ENCODE measurements around the gene TNRC6C.

The TNRC6C gene

DNA sequence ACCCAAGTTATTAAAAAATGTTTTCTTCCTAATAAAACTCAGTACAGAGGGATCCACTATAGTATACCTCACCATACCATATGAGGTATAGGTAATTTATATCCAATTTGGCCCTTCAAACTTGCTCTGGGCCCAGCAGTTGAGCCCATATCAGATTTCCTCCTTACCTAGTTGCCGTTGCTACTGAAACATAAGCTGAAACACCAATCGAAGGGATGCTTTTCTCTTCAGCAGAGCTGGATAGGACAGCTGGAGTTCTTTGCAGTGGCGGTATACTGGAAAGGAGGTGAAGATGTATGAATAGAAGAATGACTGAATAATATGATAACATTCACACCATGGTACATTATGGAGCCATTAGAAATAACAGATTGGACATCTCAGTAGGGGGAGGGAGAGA lies 42.7 kb downstream of the TNRC6C start:
- WGBS, 2 experiments (ENCODE audit: insufficient coverage in 2 of 2): 100% methylated on average over 1 of the region's 3 CpGs
- H3K4me3 ChIP-seq (ENCODE audit: extremely low read depth, insufficient read depth, low read length, poor library complexity, severe bottlenecking): no peak overlapping the region
- H3K36me3 ChIP-seq (ENCODE audit: control insufficient read depth, insufficient read depth, low read length): no peaks in the 10 kb centered on the region
- H3K27ac ChIP-seq (ENCODE audit: low read depth, low read length, severe bottlenecking): no peak overlapping the region
- peaks cover 14% of the 10 kb centered on the region for H3K4me1 ChIP-seq (ENCODE audit: control insufficient read depth, insufficient read depth, low read length, poor library complexity, severe bottlenecking)
- no peaks in the 10 kb centered on the region for H3K9me3 ChIP-seq (ENCODE audit: control insufficient read depth, low read length)

DNA sequence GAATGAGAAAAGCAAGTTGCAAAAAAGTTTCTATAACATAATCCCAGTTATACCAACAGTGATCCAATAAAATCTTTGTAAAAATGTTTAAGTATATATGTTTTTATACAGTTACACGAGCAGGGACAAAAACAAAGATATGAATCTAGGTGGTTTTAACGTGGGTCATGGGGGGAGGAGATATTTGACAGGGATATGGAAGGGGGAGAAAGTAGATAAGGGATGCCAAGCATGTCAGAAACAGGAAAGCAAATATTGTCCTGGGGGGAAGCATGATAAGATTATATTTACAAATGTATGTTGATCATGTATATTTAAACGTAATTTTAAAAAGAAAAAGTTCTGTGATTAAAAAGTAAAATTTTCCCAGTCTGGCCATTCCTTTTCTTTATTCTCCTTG lies 43.1 kb downstream of the TNRC6C start:
- WGBS, 2 experiments (ENCODE audit: insufficient coverage in 2 of 2): 71 to 93% methylated on average over 2 of the region's 3 CpGs
- no peaks in the 10 kb centered on the region for H3K36me3 ChIP-seq (ENCODE audit: control insufficient read depth, insufficient read depth, low read length)
- H3K4me3 ChIP-seq (ENCODE audit: extremely low read depth, insufficient read depth, low read length, poor library complexity, severe bottlenecking): no peak overlapping the region
- H3K9me3 ChIP-seq (ENCODE audit: control insufficient read depth, low read length): no peaks in the 10 kb centered on the region
- no peak overlapping the region for H3K27ac ChIP-seq (ENCODE audit: low read depth, low read length, severe bottlenecking)
- peaks cover 14% of the 10 kb centered on the region for H3K4me1 ChIP-seq (ENCODE audit: control insufficient read depth, insufficient read depth, low read length, poor library complexity, severe bottlenecking)

DNA sequence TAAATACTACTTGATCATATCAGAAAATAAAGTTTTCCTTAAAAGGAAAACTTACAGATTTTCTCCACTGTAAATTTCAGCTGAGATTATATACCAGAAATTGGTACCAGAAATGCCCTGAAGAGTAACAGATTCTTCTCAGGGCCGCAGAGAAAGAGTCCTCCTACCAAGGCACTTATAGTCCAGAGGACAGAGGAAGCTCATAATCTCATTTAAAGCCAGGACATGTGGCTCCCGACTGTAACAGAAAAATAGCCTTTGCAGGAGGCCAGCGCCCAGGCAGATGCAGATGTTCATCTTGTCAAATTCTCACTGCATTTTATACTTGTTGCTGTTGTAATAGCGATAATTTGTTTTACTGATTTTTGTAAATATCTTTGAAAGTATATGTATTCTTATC lies 43.7 kb downstream of the TNRC6C start:
- H3K27ac ChIP-seq (ENCODE audit: low read depth, low read length, severe bottlenecking): no peak overlapping the region
- H3K9me3 ChIP-seq (ENCODE audit: control insufficient read depth, low read length): no peaks in the 10 kb centered on the region
- H3K4me3 ChIP-seq (ENCODE audit: extremely low read depth, insufficient read depth, low read length, poor library complexity, severe bottlenecking): no peak overlapping the region
- H3K4me1 ChIP-seq (ENCODE audit: control insufficient read depth, insufficient read depth, low read length, poor library complexity, severe bottlenecking): peaks cover 14% of the 10 kb centered on the region
- H3K36me3 ChIP-seq (ENCODE audit: control insufficient read depth, insufficient read depth, low read length): no peaks in the 10 kb centered on the region
- 75 to 100% methylated on average over 1 to 2 of the region's 4 CpGs for WGBS, 2 experiments (ENCODE audit: insufficient coverage in 2 of 2)

DNA sequence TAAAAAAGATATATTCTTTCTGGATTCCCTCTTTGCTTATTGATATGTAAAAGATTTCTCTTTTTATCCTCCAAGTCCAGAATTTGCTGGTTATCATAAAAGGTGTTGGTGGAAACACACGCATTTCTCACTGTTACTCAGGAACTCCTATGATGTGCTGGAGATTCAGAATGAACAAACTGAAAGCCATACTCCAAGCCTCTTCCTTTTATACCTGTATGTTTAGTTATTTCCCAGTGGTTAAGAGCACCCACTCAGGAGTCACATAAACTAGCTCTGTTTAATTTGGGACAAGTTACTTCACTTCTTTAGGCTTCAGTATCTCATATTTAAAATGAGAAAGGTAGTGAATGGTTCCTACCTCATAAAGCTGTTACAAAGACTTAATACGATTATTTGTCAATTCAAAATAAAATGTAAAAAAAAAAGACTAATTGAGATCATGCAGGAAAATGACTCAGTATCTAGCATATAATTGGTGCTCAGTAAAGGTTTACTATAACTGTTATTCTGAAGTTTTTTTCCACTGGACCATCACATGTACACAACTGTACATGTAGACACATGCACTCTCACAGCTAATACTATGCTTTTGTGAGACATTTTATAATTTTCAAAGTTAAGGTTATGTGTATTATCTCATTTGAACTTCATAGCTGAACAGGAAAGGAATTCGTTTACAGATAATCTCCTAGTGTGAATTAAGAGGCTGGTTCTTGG lies 47.1 kb downstream of the TNRC6C start:
- H3K36me3 ChIP-seq (ENCODE audit: control insufficient read depth, insufficient read depth, low read length): no peaks in the 10 kb centered on the region
- H3K9me3 ChIP-seq (ENCODE audit: control insufficient read depth, low read length): no peaks in the 10 kb centered on the region
- WGBS, 2 experiments (ENCODE audit: insufficient coverage in 2 of 2): 67 to 89% methylated on average over 1 of the region's 3 CpGs
- no peak overlapping the region for H3K27ac ChIP-seq (ENCODE audit: low read depth, low read length, severe bottlenecking)
- no peak overlapping the region for H3K4me3 ChIP-seq (ENCODE audit: extremely low read depth, insufficient read depth, low read length, poor library complexity, severe bottlenecking)
- peaks cover 8% of the 10 kb centered on the region for H3K4me1 ChIP-seq (ENCODE audit: control insufficient read depth, insufficient read depth, low read length, poor library complexity, severe bottlenecking)

DNA sequence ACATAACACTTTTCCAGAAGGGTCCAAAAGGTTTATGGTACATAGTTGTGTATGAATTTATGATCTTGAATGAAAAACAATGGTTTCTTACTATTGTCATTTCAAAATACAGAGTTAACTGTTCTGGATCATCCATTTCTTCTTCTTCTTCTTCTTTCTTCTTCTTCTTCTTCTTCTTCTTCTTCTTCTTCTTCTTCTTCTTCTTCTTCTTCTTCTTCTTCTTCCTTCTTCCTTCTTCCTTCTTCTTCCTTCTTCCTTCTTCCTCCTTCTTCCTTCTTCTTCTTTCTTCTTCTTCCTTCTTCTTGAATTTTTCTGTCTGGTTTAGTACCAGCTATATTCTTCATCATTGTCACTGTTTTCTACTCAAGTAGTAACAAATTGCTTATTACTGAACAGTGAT lies 47.8 kb downstream of the TNRC6C start:
- Histone ChIP-seq H3K27ac (ENCODE audit: low read depth, low read length, severe bottlenecking) (no peak overlapping the region), H3K36me3 (ENCODE audit: control insufficient read depth, insufficient read depth, low read length) (no peaks in the 10 kb centered on the region), H3K9me3 (ENCODE audit: control insufficient read depth, low read length) (no peaks in the 10 kb centered on the region), H3K4me3 (ENCODE audit: extremely low read depth, insufficient read depth, low read length, poor library complexity, severe bottlenecking) (no peak overlapping the region), H3K4me1 (ENCODE audit: control insufficient read depth, insufficient read depth, low read length, poor library complexity, severe bottlenecking) (peaks cover under 1% of the 10 kb centered on the region)

DNA sequence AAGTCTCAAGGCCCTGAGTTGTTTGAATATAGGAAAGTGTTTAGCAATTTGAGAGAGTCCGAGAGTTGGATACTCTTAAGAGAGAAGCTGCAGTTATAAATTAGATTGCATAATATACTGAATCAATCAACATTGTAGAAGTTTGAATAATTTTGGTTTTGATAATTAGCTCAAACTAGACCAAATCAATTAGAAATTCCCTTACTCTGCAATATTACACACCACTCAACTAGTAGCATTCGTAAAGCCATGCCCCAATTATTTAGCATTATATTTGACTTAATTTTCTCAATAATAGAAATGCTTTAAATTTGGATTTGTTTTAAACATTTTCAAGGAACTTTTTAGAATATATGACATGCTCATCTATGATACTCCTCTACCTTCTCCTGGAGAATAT lies 49.1 kb downstream of the TNRC6C start:
- Histone ChIP-seq H3K27ac (ENCODE audit: low read depth, low read length, severe bottlenecking) (no peak overlapping the region), H3K36me3 (ENCODE audit: control insufficient read depth, insufficient read depth, low read length) (no peaks in the 10 kb centered on the region), H3K4me3 (ENCODE audit: extremely low read depth, insufficient read depth, low read length, poor library complexity, severe bottlenecking) (no peak overlapping the region), H3K4me1 (ENCODE audit: control insufficient read depth, insufficient read depth, low read length, poor library complexity, severe bottlenecking) (no peaks in the 10 kb centered on the region), H3K9me3 (ENCODE audit: control insufficient read depth, low read length) (no peaks in the 10 kb centered on the region)
- no CpG with 5 or more reads among the region's 2 CpGs for WGBS, 2 experiments (ENCODE audit: insufficient coverage in 2 of 2)

DNA sequence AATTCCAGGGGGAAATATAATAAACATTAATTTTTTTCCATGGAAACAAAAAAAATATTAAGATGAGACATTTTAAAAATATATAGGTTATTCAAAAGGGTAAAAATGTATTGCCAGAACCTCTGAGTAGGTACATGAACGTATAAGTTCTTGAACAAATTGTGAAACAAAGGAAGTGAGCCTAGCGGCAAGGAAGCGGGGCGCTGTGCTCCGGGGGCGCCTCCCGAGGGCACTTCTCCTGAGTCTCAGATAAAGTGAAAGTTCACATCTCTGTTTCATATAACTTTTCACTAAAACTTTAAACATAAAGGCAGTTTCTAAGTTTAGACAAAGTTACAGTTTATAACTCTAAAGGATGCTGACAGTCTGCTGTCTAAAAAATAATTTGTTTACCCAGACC lies 52.3 kb downstream of the TNRC6C start:
- Histone ChIP-seq H3K27ac (ENCODE audit: low read depth, low read length, severe bottlenecking) (no peak overlapping the region), H3K36me3 (ENCODE audit: control insufficient read depth, insufficient read depth, low read length) (no peaks in the 10 kb centered on the region), H3K9me3 (ENCODE audit: control insufficient read depth, low read length) (no peaks in the 10 kb centered on the region), H3K4me3 (ENCODE audit: extremely low read depth, insufficient read depth, low read length, poor library complexity, severe bottlenecking) (no peak overlapping the region), H3K4me1 (ENCODE audit: control insufficient read depth, insufficient read depth, low read length, poor library complexity, severe bottlenecking) (no peaks in the 10 kb centered on the region)
- WGBS, 2 experiments (ENCODE audit: insufficient coverage in 2 of 2): 80 to 95% methylated on average over 2 of the region's 7 CpGs

DNA sequence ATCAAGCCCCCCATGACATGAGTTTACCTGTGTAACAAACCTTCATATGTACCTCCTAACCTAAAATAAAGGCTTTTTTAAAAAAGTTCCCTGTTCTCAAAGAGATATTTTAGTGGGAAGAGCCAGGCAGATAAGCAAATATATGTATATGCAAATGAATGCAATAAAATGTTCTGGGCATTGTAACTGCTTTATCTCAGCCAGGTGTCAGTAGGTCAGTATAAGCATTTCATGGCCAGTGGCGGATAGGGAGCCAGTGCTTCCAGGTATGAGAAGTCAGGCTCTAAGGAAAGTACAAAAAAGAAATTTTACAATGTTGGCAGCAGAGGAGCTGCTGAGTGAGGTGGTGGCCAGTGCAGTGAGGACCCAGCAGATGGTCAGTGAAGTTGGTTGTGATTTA lies 53.9 kb downstream of the TNRC6C start:
- 83 to 88% methylated on average over 1 of the region's 1 CpG for WGBS, 2 experiments (ENCODE audit: insufficient coverage in 2 of 2)

DNA sequence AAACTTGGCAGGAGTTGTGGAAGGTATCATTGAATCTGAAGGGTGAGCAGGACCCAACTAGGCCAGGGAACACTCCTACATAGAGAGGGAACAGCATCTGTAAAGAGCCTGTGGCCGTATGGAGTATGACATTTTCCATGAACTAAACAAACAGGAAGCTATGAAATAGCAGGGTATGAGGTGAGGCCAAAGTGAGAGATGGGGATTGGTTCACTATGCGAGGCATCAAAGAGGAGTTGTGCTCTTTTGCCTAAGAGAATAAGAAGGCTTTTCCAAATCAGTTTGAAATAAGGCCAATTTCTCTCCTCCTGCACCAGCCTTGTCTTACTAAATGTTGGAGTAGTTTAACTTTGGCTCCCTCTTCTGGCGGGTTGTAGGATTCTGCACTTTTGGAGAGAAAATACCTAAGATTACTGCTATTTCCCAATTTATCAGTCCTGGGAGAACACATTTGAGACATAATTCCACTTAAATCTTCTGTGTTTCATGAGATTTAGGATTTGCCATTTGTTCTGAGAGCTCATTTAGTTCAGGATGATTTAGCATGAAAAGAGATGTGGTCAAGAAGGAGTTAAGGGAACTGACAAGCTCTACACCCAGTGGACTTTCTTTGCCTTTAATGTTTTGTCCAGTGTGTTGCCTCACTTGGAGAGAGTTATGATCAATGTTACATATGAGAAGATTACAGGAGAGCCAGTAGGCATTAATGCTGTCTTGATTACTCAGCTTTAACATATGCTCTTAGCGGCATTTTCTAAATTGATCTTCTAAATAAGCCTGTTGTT lies 55.4 kb downstream of the TNRC6C start:
- Histone ChIP-seq H3K4me1 (ENCODE audit: control insufficient read depth, insufficient read depth, low read length, poor library complexity, severe bottlenecking) (no peaks in the 10 kb centered on the region), H3K9me3 (ENCODE audit: control insufficient read depth, low read length) (no peaks in the 10 kb centered on the region), H3K36me3 (ENCODE audit: control insufficient read depth, insufficient read depth, low read length) (no peaks in the 10 kb centered on the region), H3K27ac (ENCODE audit: low read depth, low read length, severe bottlenecking) (no peak overlapping the region), H3K4me3 (ENCODE audit: extremely low read depth, insufficient read depth, low read length, poor library complexity, severe bottlenecking) (no peak overlapping the region)
- 25 to 100% methylated on average over 1 of the region's 4 CpGs for WGBS, 2 experiments (ENCODE audit: insufficient coverage in 2 of 2)

More for the DNA sequence above, 53.9 kb downstream of the TNRC6C start:
- Histone ChIP-seq H3K4me1 (ENCODE audit: control insufficient read depth, insufficient read depth, low read length, poor library complexity, severe bottlenecking) (no peaks in the 10 kb centered on the region), H3K4me3 (ENCODE audit: extremely low read depth, insufficient read depth, low read length, poor library complexity, severe bottlenecking) (no peak overlapping the region), H3K27ac (ENCODE audit: low read depth, low read length, severe bottlenecking) (no peak overlapping the region), H3K36me3 (ENCODE audit: control insufficient read depth, insufficient read depth, low read length) (no peaks in the 10 kb centered on the region), H3K9me3 (ENCODE audit: control insufficient read depth, low read length) (no peaks in the 10 kb centered on the region)

DNA sequence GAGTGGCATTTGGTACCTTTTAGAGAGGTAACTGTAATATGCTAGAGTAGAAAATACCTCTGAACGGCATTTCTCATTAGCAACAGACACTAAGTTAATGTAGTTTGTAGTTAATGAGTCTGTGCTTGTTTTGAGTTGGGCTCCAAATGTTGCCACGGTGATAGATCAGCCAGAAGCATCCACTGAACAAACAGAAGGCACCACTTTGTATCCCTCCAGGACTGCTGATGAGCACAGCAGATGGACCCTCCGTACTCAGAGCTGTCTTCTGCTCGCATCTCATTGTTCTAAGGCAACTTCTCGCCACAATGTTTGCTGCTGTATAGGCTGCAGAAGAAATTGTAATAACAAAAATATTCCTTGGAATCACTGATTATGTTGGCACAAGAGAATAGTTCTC lies 56.1 kb downstream of the TNRC6C start:
- Histone ChIP-seq H3K4me3 (ENCODE audit: extremely low read depth, insufficient read depth, low read length, poor library complexity, severe bottlenecking) (no peak overlapping the region), H3K36me3 (ENCODE audit: control insufficient read depth, insufficient read depth, low read length) (no peaks in the 10 kb centered on the region), H3K27ac (ENCODE audit: low read depth, low read length, severe bottlenecking) (no peak overlapping the region), H3K4me1 (ENCODE audit: control insufficient read depth, insufficient read depth, low read length, poor library complexity, severe bottlenecking) (no peaks in the 10 kb centered on the region), H3K9me3 (ENCODE audit: control insufficient read depth, low read length) (no peaks in the 10 kb centered on the region)
- whole genome bisulfite sequencing, 2 experiments (ENCODE audit: insufficient coverage in 2 of 2): 86 to 100% methylated on average over 1 of the region's 5 CpGs

DNA sequence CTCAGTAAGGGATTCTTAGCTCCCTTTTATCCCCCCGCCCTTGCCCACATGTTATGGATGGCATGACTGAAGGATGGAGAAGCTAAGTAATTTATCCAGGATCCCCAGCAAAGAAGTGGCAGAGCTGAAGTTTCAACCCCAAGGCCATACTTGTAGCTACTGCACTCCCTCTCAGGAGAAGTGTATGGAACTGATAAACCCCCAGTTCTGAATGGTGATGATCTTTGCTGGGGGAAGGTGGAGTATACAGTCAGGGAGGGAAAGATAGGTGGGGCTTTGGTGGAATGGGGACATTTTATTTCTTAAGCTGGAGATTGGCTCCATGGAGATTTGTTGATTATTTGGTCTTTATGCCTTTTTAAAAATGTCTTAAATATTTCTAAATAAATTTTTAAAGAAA lies 58.3 kb downstream of the TNRC6C start:
- no CpG with 5 or more reads among the region's 1 CpG for WGBS, 2 experiments (ENCODE audit: insufficient coverage in 2 of 2)
- Histone ChIP-seq H3K36me3 (ENCODE audit: control insufficient read depth, insufficient read depth, low read length) (no peaks in the 10 kb centered on the region), H3K4me1 (ENCODE audit: control insufficient read depth, insufficient read depth, low read length, poor library complexity, severe bottlenecking) (no peaks in the 10 kb centered on the region), H3K4me3 (ENCODE audit: extremely low read depth, insufficient read depth, low read length, poor library complexity, severe bottlenecking) (no peak overlapping the region), H3K9me3 (ENCODE audit: control insufficient read depth, low read length) (no peaks in the 10 kb centered on the region), H3K27ac (ENCODE audit: low read depth, low read length, severe bottlenecking) (no peak overlapping the region)

Data from mesodermal cell (in vitro differentiated cells).